ENCODE results near the gene HOOK2. TPM values are rescaled to one million over a fixed set of nuclear protein-coding genes. Genes with fewer than 3 reads are reported as not detected.
A peak's percentile ranks its signal among the peaks of the same experiment; 100 is the strongest.

The HOOK2 gene
- total RNA-seq, 1 donor from 2014 or later = 51.6 TPM

GRCh38 chr19:12784871-12785430, 9.6 kb upstream of the HOOK2 start:
- DNase-seq (ENCODE audit: missing footprints) = no peak
- ATAC-seq = no peak
- intact Hi-C loops (cut with DNase I) = no loop called here

GRCh38 chr19:12784394-12784870, 9.1 kb upstream of the HOOK2 start:
- DNase-seq (ENCODE audit: missing footprints) = no peak
- intact Hi-C loops (cut with DNase I) = no loop called here
- ATAC-seq = no peak

- ATAC-seq (no peak), DNase-seq (ENCODE audit: missing footprints) (no peak)
- intact Hi-C loops (cut with DNase I) = no loop called here
These were observed 8.6 kb upstream of the HOOK2 start for GRCh38 chr19:12783849-12784393.

DNA sequence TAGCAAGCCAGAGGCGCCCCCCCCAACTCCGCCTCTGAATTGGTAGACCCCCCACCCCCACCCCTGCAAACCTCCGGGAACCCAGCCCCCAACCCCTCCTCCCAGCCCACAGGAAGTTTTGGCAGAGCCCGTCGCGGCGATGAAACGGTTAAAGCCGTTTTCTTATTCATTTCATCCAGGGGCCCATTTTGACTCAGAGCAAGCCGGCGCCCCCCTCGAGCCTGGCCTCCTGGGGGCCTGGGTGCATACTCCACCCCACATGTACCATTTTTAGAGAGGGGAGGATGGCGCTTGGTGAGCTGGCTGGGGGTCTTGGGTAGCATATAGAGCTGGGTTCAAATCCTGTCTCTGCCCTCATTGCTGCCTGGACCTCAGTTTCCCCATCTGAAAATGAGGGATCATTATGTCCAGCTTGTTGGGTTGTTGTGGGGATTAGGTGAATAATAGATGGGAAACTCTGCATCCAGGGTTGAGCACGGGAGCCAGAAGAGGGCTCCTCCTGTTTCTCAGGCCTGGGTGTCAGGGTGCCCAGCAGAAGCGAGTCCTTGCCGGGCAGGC, 8.0 kb upstream of the HOOK2 start:
- no peak for DNase-seq (ENCODE audit: missing footprints)
- intact Hi-C loops (cut with DNase I) = no loop called here
- no peak for ATAC-seq

GRCh38 chr19:12782424-12783290, 7.3 kb upstream of the HOOK2 start:
- peak; percentile 74 for ATAC-seq
- intact Hi-C loops (cut with DNase I) = no loop called here

DNA sequence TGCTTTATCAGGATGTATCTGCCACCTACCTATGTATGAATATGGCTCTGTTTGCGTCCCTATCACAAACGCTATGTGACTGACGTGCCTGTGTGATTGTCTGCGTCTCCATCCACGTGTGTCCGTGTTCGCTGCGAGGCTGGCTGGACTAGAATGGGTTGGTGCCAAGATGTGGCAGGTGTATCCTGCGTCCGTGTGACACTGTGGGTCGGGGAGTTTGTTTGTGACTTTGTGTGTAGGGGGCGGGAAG, 6.7 kb upstream of the HOOK2 start:
- DNase-seq (ENCODE audit: missing footprints) (no peak), ATAC-seq (no peak)
- intact Hi-C loops (cut with DNase I) = no loop called here

More at GRCh38 chr19:12782424-12783290, 7.3 kb upstream of the HOOK2 start:
- DNase-seq (ENCODE audit: missing footprints) = peak; percentile 95

GRCh38 chr19:12779162-12779993, 4.0 kb upstream of the HOOK2 start:
- ATAC-seq (peak; percentile 17), DNase-seq (ENCODE audit: missing footprints) (peak; percentile 85)
- intact Hi-C loops (cut with DNase I) = no loop called here

DNA sequence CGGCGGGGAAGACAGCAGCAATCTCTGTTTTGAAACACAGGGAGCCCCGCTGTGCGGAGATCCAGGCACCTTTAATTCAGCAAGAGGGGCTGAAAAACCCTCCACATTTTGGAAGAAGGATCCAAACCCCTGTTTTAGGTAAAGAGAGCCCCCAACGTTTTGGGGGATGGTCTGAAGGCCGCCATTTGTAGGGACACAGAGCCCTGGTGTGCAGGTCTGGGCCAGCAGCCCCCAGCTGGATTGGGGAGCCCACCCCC, 3.5 kb upstream of the HOOK2 start:
- no peak for DNase-seq (ENCODE audit: missing footprints)
- no peak for ATAC-seq
- intact Hi-C loops (cut with DNase I) = no loop called here

DNA sequence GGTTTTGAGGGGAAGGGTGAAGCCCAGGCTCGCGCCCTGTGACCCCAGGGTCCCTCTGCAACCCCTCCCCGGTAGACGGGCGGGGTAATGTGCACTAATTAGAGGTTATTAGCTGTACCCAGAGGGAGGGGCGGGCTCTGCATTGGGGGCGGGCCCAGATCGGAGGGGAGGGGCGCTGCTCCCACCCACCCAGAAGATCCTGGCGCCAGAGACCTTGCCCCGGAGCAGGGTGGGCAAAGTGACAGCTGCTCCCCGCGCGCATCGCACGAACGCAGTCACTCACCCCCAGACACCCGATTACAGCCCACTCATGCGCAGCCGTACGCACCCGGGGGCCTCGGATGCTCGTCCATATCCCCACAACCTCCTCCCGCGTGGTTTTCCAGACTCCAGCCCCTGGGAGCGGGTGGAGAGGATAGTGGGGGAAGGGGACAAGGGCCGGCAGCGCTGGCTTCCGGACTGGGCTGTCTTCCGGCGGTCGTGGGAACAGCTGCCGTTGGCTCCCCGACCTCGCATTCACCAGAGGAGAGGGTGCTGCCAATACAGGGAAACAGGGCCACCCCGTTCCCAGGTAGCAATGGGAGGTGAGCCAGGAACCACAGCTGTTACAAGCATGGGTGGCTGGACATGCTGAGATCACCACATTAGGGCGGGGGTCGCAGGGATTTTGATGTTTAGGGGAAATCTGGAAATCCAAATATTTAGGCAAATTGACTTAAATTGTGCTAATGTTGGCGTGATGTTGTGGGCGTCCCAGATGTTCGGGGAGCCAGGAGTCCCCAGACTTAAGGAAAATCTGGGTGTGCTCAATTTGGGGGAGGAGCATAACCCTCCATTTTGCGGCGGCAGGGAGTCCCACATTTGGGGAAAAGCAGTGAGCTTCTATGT, 2.9 kb upstream of the HOOK2 start:
- intact Hi-C loops (cut with DNase I) = no loop called here
- ATAC-seq = peak; percentile 36

DNA sequence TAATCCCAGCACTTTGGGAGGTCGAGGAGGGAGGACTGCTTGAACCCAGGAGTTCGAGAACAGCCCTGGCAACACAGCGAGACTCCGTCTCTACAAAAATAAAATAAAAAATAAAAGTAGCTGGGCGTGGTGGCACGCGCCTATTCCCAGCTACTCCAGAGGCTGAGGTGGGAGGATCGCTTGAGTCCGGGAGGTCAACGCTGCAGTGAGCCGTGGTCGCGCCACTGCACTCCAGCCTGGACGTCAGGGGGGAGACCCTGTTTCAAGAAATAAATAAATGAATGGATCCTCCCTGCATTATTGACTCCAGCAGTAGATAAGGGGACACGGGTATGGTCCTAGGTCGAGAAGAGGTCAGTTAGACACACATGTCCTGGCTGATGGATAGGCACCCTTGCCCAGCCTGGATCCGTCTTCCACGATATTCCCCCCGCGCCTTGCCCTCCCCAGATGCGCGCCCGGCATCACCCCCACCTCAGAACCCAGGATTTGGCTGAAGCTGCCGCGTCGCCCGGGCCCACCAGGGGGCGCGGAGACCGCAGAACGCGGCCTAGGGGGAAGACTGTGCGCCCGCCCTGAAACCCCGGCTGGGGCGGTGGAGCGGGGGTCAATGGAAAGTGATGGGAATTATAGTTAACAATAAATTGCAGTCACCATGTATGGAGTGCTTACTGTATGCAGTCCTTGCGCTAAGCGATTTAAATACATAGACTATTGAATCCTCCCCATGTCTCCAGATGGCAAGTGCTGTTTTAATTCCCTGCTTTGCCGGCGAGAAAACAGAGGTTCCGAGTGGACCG, 2.1 kb upstream of the HOOK2 start:
- ATAC-seq = peak; percentile 56
- intact Hi-C loops (cut with DNase I) = loop anchor here (1.0 kb wide), 1 partner anchor 19 kb away; no protein-coding TSS in a partner anchor

More for the DNA sequence above, 2.9 kb upstream of the HOOK2 start:
- peak; percentile 88 for DNase-seq (ENCODE audit: missing footprints)

DNA sequence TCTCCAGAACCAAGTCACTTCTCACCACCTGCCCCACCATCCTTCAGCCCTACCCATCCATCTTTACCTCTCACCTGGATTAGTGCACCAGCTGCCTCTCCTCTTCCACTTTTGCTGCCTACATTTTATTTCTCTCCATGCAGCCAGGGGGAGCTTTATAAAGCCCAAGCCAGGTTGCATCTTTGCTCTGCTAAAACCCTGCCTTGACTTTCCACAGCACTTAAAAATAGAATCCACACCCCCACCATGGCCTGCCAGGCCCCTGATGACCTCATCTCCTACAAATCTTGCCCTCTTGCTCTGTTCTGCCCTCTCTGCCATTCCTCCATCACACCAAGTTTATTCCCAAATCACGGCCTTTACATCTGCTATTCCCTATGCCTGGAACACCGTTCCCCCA, 1.8 kb downstream of the HOOK2 start:
- no peak for DNase-seq (ENCODE audit: missing footprints)
- ATAC-seq = no peak
- intact Hi-C loops (cut with DNase I) = no loop called here

More for the DNA sequence above, 2.1 kb upstream of the HOOK2 start:
- peak; percentile 92 for DNase-seq (ENCODE audit: missing footprints)

DNA sequence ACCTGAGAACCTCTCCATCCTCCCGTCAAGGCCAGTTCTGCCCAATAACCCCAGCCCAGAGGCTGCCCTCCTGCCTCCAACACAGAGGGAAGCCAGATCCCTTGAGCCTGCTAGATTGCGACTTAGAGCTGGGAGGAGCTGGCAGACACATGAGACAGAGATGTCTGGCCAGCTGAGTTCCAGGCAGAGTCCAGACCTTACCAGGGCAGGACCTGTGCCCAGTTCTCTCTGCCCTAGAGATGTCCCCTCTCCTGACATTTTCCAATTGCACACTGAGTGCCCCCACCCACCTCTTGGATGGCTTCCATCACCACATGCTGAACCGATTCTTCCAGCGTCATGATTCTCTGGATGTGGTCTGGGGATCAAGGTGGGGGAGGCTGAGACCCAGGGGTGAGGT, 3.0 kb downstream of the HOOK2 start:
- intact Hi-C loops (cut with DNase I) = no loop called here
- ATAC-seq = peak; percentile 58
- DNase-seq (ENCODE audit: missing footprints) = no peak

DNA sequence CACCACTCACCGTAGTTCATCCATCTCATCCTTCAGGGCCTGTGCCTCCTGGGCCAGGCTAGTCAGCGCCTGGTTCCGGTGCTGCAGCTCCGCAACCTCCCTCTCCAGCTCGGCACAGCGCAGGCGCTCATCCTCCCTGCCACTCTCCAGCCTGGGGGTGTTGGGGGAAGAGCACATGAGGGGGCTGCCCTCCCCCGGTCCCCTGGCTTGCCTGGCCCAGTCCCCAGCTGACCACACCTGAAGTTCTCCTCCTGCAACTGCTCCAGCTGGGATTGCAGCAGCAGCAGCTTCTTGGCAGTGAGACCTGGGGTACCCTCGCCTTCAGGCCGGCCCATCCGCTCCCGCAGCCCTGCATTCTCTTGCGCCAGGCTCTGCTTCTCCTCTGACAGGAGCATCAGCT, 4.4 kb downstream of the HOOK2 start:
- intact Hi-C loops (cut with DNase I) = no loop called here
- ATAC-seq (no peak), DNase-seq (ENCODE audit: missing footprints) (no peak)

DNA sequence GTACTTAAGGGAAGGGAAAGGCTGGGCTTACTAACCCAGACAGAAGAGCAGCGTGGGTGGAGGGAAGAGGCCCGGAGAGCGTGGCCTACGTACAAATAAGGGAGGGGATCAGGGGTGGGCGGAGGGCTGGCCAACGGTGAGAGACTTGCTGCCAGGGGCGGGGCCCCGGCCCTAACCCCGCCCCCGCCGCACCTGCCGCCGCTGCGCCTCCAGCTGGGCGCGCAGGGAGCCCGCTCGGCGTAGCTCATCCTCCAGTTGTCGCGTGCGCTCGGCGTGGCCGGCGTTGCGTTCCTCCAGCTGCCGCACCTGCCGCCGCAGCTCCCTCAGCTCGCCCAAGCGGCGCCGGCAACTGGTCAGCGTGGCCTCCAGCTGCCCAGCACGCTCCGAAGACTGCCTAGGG, 5.7 kb downstream of the HOOK2 start:
- no peak for ATAC-seq

GRCh38 chr19:12767666-12768065, 7.7 kb downstream of the HOOK2 start:
- ATAC-seq (no peak), DNase-seq (ENCODE audit: missing footprints) (no peak)
- intact Hi-C loops (cut with DNase I) = loop anchor here (2.0 kb wide), 1 partner anchor 29 kb away; no protein-coding TSS in a partner anchor

More for the DNA sequence above, 5.7 kb downstream of the HOOK2 start:
- no peak for DNase-seq (ENCODE audit: missing footprints)
- intact Hi-C loops (cut with DNase I) = no loop called here

DNA sequence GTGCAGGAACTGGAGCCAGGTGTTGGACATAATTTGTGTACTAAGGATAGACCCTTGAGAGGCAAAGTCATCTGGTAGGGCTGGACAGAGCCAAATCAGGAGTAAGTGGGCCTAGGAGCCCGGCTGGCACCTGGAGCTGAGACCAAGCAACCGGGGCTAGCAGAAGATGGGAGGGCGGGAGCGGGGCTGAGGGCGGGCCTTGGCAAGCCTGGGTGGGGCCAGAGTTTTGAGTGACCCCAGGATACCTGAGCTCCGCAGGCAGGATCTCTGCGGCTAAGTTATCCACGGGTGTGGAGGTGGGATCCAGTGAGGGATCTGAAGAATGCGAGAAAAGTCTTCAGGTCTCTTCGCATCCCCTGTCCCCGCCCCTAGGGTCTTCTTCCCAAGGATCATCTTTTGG, 8.2 kb downstream of the HOOK2 start:
- intact Hi-C loops (cut with DNase I) = loop anchor here (2.0 kb wide), 1 partner anchor 30 kb away; no protein-coding TSS in a partner anchor

DNA sequence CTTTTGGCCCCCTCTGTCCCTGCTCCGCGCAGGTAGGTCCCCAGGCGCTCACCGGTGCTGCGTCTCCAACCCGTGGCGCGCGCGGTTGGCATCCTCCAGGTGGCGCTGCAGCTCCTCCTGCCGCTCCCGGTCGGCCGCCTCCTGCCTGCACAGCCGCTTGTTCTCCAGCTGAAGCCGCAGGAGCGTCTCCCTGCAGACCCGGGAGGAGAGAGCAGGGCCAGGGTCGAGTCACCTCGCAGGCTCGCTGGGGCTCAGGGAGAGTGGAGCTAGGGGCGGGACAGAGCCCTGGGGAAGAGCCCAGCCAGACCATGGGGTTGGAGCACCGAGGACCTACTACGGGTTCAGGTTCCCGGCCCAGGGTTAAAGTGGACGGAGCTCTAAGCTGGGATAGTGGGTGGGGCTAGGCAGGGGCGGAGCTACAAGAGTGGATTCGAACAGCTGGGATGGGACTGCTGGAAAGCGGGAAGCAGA, 9.3 kb downstream of the HOOK2 start:
- peak; percentile 88 for ATAC-seq
- peak; percentile 95 for DNase-seq (ENCODE audit: missing footprints)
- intact Hi-C loops (cut with DNase I) = loop anchor here (2.0 kb wide), 1 partner anchor 31 kb away; no protein-coding TSS in a partner anchor

More for the DNA sequence above, 8.2 kb downstream of the HOOK2 start:
- ATAC-seq (no peak), DNase-seq (ENCODE audit: missing footprints) (no peak)

Data from Right ventricle myocardium inferior (tissue), 1 donor.